ENCODE data around the gene HPDL.
A peak's percentile ranks its signal among the peaks of the same experiment; 100 is the strongest.
"Not testable (repeated sequence)": the region's sequence is repeated elsewhere in the genome, so short reads cannot be mapped to it uniquely, and the experiment has no call there.

HPDL gene

DNA sequence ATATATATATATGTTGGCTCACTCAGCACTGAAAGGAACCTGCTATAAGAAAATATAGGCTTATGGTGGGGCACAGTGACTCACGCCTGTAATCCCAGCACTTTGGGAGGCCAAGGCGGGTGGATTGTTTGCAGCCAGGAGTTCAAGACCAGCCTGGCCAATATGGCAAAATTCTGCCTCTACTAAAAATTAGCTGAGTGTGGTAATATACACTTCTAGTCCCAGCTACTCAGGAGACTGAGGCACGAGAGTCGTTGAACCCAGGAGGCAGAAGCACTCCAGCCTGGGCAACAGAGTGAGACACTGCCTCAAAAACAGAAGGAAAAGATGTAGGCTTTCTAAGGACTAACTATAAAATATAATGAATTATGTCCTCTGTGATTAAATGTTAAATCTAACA, 28.1 kb downstream of the HPDL start:
- DNase-seq, result no peak

- DNase-seq, result no peak
These were observed 29.0 kb downstream of the HPDL start for GRCh38 chr1:45355683-45356082.

DNA sequence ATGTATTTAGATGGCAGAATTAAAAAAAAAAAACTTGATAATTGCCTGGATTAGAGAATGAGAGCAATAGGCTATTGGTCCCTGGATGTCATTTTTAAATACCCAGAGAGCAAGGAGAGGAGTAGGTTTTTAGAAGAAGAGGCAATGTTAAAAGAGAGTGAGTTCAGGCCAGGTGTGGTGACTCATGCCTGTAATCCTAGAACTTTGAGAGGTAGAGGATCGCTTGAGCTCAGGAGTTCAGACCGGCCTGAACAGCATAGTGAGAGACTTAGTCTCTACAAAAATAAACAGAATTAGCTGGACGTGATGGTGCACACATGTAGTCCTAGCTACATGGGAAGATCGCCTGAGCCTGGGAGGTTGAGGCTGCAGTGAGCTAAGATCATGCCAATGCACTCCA, 29.5 kb downstream of the HPDL start:
- no peak for DNase-seq

DNA sequence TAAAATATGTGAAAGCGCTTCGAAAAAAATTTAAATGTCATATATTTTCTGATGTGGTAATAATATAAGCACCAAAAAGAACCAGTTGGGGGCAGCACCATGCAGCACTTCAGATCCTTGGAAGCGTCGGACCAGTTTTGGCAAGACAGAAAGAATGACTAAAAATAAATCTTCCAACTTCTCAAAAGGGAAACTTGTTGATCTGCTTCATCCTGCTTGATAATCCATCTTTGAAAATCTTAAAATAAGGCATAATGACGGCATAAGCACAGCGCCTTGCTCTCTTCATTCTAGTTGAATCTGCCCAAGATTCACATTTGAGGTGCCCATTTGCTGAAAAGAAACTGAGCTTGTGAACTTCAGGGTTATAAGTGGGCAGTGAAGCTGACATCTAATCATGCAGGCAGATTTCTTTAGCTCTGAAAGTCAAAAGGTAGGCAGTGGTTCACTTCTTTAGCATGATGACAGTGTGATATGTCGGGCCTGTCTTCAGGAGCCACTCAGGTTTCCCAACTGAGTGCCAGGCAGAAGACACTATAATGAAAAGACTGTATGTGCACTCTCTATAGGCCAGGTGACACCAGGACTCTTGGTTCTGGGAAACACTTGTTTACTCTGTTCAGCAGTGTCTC, 33.3 kb downstream of the HPDL start:
- peak; percentile 40 to 46 for DNase-seq

- DNase-seq, result not testable (repeated sequence)
These were observed 34.3 kb downstream of the HPDL start for GRCh38 chr1:45360981-45361380.

DNA sequence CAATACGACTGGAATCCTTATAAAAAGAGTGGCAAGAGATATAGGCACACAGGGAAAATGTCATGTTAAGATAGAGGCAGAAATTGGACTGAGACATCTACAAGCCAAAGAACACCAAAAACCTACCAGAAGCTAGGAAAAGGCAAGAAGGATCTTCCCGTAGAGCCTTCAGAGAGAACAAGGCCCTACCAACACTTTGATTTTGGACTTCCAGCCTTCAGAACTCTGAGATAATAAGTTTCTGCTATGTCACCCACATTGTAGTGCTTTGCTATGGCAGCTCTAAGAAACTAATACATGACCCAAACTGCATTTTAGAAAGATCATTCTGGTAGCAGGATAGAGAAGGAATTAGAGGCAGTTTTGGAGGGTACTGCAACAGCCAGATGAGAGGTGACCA, 37.6 kb downstream of the HPDL start:
- no peak for DNase-seq

GRCh38 chr1:45365051-45365450, 38.4 kb downstream of the HPDL start:
- DNase-seq, result no peak

GRCh38 chr1:45370575-45370974, 43.9 kb downstream of the HPDL start:
- no peak for DNase-seq

GRCh38 chr1:45373573-45373972, 46.9 kb downstream of the HPDL start:
- no peak for DNase-seq

DNA sequence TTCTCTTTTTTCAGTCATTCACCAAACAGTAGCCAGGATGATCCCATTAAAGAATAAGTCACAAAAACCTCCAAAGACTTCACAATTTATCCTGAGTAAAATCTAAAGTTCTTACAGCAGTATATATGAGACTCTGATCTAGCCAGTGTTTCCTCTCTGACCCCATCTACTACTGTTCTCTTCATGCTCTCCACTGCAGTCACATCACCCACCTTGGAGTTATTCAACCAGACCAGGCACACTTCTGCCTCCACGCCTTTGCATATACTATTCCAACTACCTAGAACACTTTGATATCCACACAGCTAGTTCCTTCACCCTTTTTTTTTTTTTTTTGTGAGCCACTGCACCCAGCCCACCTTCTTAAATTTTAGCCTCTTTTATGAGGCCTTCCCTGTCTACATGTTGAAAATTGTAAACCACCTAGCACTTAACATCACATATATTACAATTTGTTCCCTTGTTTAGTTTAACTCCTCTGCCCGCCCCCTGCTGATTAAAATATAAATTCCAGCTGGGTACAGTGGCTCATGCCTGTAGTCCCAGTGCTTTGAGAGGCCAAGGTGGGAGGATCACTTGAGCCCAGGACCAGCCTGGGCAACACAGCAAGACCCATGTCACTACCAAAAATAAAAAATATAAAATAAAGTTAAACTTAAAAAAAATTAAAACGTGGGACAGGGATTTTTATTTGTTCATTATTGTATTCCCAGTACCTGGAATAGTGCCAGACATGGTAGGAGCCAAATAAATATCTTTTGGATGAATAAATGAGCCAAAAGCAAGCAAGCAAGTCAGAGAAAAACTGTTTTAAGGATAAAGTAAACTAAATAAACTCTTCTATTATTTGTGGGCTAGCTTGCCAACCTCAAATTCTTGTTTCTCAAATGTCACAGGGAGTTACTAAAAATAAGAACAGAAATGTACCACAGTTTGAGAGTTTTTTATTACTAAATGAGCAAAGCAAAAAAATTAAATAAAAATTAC, 48.7 kb downstream of the HPDL start:
- no peak for DNase-seq

DNA sequence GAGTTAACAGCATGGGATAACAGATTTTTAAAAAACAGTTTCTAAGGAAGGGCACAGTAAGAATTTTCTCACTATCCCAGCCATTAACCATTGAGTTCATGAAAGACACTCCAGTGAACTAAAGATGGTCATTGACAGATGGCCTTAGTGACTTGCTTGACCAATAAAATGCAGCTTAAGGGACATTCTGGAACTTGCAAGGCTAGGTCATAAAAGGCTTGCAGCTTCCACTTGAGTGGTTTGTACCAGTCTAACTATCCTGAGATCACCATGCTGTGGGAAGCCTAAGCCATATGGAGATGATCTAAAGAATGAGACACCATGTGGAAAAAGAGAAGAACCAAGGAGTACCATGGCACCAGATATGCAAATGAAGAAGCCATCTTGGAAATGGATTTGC, 51.5 kb downstream of the HPDL start:
- no peak for DNase-seq

Measured in stimulated activated CD4-positive, alpha-beta T cell treated with anti-CD3 and anti-CD28 coated beads, Interleukin-2, amount 100 ng/mL, for 48 hours (primary cell).